Liver (tissue), 3 donors: ENCODE measurements around the gene PKDREJ.

Experiments
- EGR1 ChIP-seq, 2 donors: IDR thresholded peaks; 2 replicates each; pipeline ENCODE4 v1.6.1; 2016 to 2018; ENCODE audit warnings: antibody characterized with exemption in 2 of 2, low read depth in 2 of 2
- GABPA ChIP-seq, 2 donors: IDR thresholded peaks in 1 of 2; conservative IDR thresholded peaks in 1 of 2; 2 replicates each; pipeline ENCODE4 v1.6.1; 2016; ENCODE audit warnings: antibody characterized with exemption in 2 of 2, mild to moderate bottlenecking in 1 of 2, moderate library complexity in 1 of 2
- NR2F2 ChIP-seq: IDR thresholded peaks from 2 replicates; pipeline ENCODE4 v1.6.1; 2016; ENCODE audit warnings: antibody characterized with exemption
- RXRA ChIP-seq, 2 donors: IDR thresholded peaks; 2 replicates each; pipeline ENCODE4 v1.6.1; 2017 to 2018; ENCODE audit warnings: antibody characterized with exemption in 2 of 2, mild to moderate bottlenecking in 1 of 2
- SP1 ChIP-seq: IDR thresholded peaks from 2 replicates; pipeline ENCODE4 v1.6.1; 2018; ENCODE audit warnings: antibody characterized with exemption, mild to moderate bottlenecking
- YY1 ChIP-seq: IDR thresholded peaks from 2 replicates; pipeline ENCODE4 v1.6.1; 2016; ENCODE audit warnings: antibody characterized with exemption, mild to moderate bottlenecking
- TF ChIP-seq, protein P1 (sequence below): fragments of 150-350 bp; IDR thresholded peaks from 2 replicates; pipeline ENCODE4 v1.5.1; 2017; ENCODE audit warnings: improper control_type of control experiment, low read depth, low read length; ENCODE audit not compliant: missing input control
- TF ChIP-seq, protein P2 (sequence below): IDR thresholded peaks from 2 replicates; pipeline ENCODE4 v1.6.1; 2016; ENCODE audit warnings: antibody characterized with exemption, mild to moderate bottlenecking
- TF ChIP-seq, protein P3 (sequence below): IDR thresholded peaks from 2 replicates; pipeline ENCODE4 v1.6.1; 2016; ENCODE audit warnings: antibody characterized with exemption
- donor health status: healthy.
- donor health status: healthy.

DNA sequence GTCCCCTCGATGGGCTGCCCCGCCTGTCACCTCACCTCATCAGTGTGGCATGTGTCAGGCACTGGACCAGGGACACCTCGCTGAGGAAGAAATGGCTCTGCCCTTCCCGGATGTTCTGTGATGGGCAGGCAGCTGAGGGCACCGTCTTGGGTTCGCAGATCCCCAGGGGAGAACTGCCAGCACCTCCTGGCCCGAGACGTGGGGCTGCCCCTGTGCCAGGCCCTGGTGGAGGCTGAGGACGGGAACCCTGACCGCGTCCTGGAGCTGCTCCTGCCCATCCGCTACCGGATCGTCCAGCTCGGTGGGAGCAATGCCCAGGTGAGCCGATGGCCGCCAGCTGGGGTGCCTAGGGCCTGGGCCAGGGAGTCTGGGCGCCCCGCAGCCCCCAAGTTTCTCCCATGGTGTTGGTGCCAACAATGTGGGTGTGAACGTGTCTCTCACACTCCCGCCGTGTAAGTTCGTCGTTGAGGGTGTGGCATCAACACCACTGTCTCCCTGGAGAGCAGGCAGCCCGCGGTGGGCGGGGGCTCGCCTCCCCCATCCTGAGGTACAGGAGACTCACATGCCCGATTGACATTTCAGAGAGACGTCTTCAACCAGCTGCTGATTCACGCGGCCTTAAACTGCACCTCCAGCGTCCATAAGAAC is 26.2 kb upstream of the PKDREJ start:
- TF ChIP-seq, protein P1, sequence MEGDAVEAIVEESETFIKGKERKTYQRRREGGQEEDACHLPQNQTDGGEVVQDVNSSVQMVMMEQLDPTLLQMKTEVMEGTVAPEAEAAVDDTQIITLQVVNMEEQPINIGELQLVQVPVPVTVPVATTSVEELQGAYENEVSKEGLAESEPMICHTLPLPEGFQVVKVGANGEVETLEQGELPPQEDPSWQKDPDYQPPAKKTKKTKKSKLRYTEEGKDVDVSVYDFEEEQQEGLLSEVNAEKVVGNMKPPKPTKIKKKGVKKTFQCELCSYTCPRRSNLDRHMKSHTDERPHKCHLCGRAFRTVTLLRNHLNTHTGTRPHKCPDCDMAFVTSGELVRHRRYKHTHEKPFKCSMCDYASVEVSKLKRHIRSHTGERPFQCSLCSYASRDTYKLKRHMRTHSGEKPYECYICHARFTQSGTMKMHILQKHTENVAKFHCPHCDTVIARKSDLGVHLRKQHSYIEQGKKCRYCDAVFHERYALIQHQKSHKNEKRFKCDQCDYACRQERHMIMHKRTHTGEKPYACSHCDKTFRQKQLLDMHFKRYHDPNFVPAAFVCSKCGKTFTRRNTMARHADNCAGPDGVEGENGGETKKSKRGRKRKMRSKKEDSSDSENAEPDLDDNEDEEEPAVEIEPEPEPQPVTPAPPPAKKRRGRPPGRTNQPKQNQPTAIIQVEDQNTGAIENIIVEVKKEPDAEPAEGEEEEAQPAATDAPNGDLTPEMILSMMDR = no peak
- TF ChIP-seq RXRA (IDR thresholded peaks at IDR 0.05) (no peak), EGR1 (IDR thresholded peaks at IDR 0.05; ENCODE audit: low read depth in 2 of 2) (no peak), YY1 (no peak), SP1 (no peak), NR2F2 (no peak), GABPA (IDR thresholded peaks at IDR 0.05 in 1 of 2, conservative IDR thresholded peaks at IDR 0.05 in 1 of 2) (no peak)
- TF ChIP-seq, protein P2, sequence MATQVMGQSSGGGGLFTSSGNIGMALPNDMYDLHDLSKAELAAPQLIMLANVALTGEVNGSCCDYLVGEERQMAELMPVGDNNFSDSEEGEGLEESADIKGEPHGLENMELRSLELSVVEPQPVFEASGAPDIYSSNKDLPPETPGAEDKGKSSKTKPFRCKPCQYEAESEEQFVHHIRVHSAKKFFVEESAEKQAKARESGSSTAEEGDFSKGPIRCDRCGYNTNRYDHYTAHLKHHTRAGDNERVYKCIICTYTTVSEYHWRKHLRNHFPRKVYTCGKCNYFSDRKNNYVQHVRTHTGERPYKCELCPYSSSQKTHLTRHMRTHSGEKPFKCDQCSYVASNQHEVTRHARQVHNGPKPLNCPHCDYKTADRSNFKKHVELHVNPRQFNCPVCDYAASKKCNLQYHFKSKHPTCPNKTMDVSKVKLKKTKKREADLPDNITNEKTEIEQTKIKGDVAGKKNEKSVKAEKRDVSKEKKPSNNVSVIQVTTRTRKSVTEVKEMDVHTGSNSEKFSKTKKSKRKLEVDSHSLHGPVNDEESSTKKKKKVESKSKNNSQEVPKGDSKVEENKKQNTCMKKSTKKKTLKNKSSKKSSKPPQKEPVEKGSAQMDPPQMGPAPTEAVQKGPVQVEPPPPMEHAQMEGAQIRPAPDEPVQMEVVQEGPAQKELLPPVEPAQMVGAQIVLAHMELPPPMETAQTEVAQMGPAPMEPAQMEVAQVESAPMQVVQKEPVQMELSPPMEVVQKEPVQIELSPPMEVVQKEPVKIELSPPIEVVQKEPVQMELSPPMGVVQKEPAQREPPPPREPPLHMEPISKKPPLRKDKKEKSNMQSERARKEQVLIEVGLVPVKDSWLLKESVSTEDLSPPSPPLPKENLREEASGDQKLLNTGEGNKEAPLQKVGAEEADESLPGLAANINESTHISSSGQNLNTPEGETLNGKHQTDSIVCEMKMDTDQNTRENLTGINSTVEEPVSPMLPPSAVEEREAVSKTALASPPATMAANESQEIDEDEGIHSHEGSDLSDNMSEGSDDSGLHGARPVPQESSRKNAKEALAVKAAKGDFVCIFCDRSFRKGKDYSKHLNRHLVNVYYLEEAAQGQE = no peak
- TF ChIP-seq, protein P3, sequence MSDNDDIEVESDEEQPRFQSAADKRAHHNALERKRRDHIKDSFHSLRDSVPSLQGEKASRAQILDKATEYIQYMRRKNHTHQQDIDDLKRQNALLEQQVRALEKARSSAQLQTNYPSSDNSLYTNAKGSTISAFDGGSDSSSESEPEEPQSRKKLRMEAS = no peak
